ACC112 (cell line): ENCODE data around the gene AK2.
A peak's percentile ranks its signal among the peaks of the same experiment; 100 is the strongest.

Experiments
- H2AFZ ChIP-seq: fragments of 200-600 bp; sonication (generic); one replicate; pipeline ENCODE4 v1.6.0; 2017; ENCODE audit warnings: antibody characterized with exemption, low read length; ENCODE audit not compliant: unreplicated experiment
- H3K27ac ChIP-seq: fragments of 200-600 bp; sonication (generic); 2 replicates; pipeline ENCODE4 v1.5.1; 2014; ENCODE audit warnings: low read depth, mild to moderate bottlenecking, antibody characterized with exemption, low read length, moderate library complexity
- H3K27me3 ChIP-seq: fragments of 200-600 bp; sonication (generic); 2 replicates; pipeline ENCODE4 v1.6.1; 2014; ENCODE audit warnings: mild to moderate bottlenecking, antibody characterized with exemption, low read length, moderate library complexity, mixed read lengths; ENCODE audit not compliant: insufficient read depth
- H3K36me3 ChIP-seq: fragments of 200-600 bp; sonication (generic); 2 replicates; pipeline ENCODE4 v1.6.1; 2016; ENCODE audit warnings: mild to moderate bottlenecking, antibody characterized with exemption, low read length, moderate library complexity, mixed read lengths; ENCODE audit not compliant: insufficient read depth
- H3K4me1 ChIP-seq: fragments of 200-600 bp; sonication (generic); one replicate; pipeline ENCODE4 v1.6.1; 2016; ENCODE audit warnings: low read length, mixed read lengths; ENCODE audit not compliant: insufficient read depth, unreplicated experiment, control insufficient read depth
- H3K4me3 ChIP-seq: fragments of 200-600 bp; sonication (generic); 2 replicates; pipeline ENCODE4 v1.5.1; 2014; ENCODE audit warnings: mild to moderate bottlenecking, low read depth, low read length
- H3K79me2 ChIP-seq: fragments of 200-600 bp; sonication (generic); one replicate; pipeline ENCODE4 v1.6.0; 2016; ENCODE audit warnings: low read length; ENCODE audit not compliant: control insufficient read depth, unreplicated experiment, insufficient read depth

AK2 gene

DNA sequence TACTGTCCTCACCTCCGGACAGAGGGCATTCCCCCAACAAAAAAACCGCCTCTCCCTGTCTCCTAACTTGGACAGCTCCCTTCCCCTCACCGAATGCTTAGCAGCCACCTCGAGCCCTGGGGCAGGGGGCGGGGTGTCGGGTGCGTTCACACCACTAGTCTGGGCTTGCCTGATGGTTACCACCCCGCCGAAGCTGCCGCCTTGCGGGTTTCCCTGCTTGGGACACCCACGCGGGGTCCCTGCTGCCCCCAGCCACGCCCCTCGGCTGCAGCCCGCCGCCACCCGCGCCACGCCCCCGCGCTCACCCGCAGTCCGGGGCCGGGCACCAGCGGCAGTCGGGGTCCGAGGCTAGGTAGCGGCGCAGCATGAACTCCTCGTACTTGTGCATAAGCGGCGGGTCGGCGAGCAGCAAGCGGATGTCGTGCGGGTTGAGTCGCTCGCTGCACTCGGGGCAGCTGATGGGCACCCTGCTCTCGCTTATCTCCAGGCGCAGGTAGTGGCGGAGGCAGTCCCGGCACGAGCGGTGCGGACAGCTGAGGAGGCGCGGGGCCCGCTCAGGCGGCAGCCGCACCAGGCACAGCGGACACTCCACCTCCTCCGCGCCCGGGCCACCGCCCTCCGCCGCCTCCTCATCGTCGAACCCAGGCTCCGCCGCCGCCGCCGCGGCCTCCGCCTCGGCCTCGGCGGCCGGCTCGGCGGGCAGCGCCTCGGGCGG lies 72.8 kb downstream of the AK2 start:
- no peak overlapping the region for H2AFZ ChIP-seq

DNA sequence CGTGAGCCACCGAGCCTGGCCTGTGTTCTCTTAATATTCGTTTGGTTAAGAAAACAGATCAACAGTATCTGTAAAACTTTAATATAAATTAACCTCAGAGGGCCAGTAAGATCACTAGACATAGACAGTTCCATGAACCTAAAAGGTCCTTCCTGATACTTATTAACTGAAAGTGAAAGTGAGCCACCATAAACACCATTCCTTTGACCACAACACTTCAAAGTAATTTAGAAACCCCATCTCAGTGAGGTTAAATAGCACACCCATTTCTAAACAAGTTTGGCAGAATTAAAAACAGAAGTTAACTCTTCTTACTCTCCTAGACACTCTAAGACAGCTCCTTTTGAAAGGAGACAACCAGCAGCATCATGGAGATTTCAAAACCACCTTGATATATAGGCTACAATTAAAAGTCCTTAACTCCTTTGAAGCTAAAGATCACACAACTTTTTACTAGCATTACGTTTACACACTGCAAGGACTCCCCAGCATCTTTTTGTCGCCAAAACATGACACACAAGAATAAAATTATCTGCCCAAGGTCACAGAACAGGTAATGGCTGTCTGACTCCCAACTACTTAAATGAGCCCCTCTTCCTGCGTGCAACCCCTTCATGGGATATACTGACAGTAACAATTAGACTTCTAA lies 74.3 kb downstream of the AK2 start:
- peaks cover 55% of the 10 kb centered on the region for H3K79me2 ChIP-seq
- H3K27me3 ChIP-seq: no peaks in the 10 kb centered on the region
- peak overlapping the region; percentile 90 for H3K4me3 ChIP-seq
- peaks cover 26% of the 10 kb centered on the region for H3K4me1 ChIP-seq
- H2AFZ ChIP-seq: no peak overlapping the region
- H3K27ac ChIP-seq: no peak overlapping the region
- H3K36me3 ChIP-seq: no peaks in the 10 kb centered on the region

More for the DNA sequence above, 72.8 kb downstream of the AK2 start:
- Histone ChIP-seq H3K4me1 (peaks cover 36% of the 10 kb centered on the region), H3K79me2 (peaks cover 50% of the 10 kb centered on the region), H3K27ac (0 out of 2 replicates have a peak overlapping the region, but pooled peaks have one; percentile 6), H3K4me3 (peak overlapping the region; percentile 90), H3K27me3 (no peaks in the 10 kb centered on the region), H3K36me3 (no peaks in the 10 kb centered on the region)

DNA sequence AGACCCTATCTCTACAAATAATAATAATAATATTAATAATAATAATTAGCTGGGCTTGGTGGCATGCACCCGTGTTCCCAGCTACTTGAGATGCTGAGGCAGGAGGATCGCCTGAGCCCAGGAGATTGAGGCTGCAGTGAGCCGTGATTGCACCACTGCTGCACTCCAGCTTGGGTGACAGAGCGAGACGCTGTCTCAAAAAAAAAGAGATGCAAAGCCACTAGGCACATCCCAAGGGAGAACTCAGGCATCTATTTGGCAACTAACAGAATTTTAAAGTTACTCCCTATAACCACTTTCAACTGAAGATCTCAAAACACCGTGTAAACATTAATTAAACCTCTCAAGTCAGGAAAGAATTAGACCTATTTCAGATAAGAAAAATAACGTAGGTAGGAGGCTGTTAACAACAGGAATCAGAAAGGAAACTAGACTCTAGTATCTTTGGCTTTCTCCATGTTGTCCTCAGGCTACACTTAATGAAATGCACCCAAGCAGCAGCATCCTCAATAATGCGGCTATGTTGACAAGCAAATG lies 75.8 kb downstream of the AK2 start:
- peak overlapping the region; percentile 44; the same call in 1 of the 2 replicates for H3K4me3 ChIP-seq
- H2AFZ ChIP-seq: no peak overlapping the region
- H3K79me2 ChIP-seq: peaks cover 67% of the 10 kb centered on the region
- no peaks in the 10 kb centered on the region for H3K27me3 ChIP-seq
- H3K4me1 ChIP-seq: peaks cover 26% of the 10 kb centered on the region
- no peaks in the 10 kb centered on the region for H3K36me3 ChIP-seq
- H3K27ac ChIP-seq: peak overlapping the region; percentile 16; the same call in 1 of the 2 replicates

DNA sequence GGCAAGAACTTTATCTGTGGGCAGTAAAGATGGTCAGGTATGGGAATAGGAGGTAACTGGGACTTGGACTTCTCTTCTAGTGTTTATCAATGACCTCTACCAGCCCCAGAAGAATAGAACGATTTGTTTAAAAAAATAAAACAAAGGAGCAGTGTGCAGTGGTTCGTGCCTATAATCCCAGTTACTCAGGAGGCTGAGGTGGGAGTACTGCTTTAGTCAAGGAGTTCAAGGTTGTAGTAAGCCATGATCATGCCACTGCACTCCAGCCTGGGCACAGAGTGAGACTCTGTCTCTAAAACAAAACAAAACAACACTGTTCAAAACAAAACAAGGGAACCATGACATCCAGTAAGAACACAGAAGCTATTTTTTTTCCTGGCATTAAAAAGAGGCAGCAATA lies 76.3 kb downstream of the AK2 start:
- no peaks in the 10 kb centered on the region for H3K36me3 ChIP-seq
- H2AFZ ChIP-seq: no peak overlapping the region
- H3K27ac ChIP-seq: no peak overlapping the region
- peaks cover 71% of the 10 kb centered on the region for H3K79me2 ChIP-seq
- no peak overlapping the region for H3K4me3 ChIP-seq
- no peaks in the 10 kb centered on the region for H3K27me3 ChIP-seq
- H3K4me1 ChIP-seq: peaks cover 26% of the 10 kb centered on the region

DNA sequence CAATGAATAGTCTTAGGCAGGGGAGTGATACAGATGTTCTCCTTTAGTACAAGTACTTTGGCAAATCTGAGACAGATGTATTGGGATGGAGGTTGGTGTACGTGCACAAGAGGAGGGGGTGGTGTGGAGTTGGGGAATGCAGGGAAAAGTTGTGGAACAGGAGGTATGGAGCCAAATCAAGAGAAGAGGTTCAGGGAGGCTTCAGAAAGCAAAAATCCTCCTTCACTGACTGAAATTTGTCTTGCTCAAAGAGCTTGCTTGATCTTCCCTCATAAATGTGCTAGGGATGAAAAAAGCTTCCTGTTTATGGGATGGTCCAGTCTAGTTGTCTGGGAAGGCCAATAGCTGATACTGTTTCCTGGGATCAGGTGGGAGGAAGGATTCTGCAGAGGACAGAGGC lies 77.9 kb downstream of the AK2 start:
- no peak overlapping the region for H2AFZ ChIP-seq
- peaks cover 80% of the 10 kb centered on the region for H3K79me2 ChIP-seq
- no peaks in the 10 kb centered on the region for H3K36me3 ChIP-seq
- no peak overlapping the region for H3K4me3 ChIP-seq
- H3K4me1 ChIP-seq: peaks cover 29% of the 10 kb centered on the region
- H3K27me3 ChIP-seq: no peaks in the 10 kb centered on the region
- H3K27ac ChIP-seq: no peak overlapping the region
